GM20431 (cell line): ENCODE data around the gene MNAT1.
"Not testable (repeated sequence)": the region's sequence is repeated elsewhere in the genome, so short reads cannot be mapped to it uniquely, and the experiment has no call there.

Source experiments
- in situ Hi-C: fragments of 300-500 bp; cut with MseI, MboI; formaldehyde crosslinking; loops from one replicate; pipeline ENCODE4 v1.15.0; 2020; ENCODE audit warnings: low sequenced_read_pairs; ENCODE audit not compliant: unreplicated experiment

Gene MNAT1

DNA sequence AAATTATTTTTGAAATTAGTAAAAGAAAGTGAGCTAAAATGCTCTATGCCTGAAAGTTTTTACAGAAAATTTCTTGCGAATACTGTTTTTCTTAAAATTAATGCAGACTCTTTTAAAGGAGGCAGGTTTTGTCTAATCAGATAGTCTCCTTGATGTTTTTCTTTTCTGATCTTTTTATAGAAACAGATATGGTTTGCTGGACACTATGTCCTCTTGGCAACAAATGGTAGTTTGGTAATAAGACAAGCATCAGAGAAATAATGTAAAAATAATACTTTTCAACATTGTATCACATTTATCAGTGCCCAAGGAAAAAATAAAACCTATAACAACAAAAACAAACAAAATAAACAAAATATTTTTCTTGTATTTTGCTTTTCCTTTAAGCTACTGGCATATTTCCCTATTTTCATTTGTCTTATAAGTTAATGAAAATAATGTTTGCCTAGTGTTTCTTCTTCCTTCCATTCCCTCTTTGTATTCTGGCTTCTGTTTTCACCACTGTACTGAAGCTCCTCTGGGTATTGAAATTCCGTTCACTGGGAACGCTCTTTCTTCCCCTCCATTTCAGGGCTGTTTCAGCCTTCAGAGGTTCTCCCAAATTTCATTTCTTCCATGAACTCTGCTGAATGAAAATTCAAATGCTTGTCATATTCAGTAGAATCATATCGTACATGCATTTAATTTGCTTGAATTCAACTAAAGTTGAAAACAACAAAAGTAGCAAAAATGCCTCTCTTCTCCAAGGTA lies 131.0 kb downstream of the MNAT1 start:
- in situ Hi-C loops = no loop called here

DNA sequence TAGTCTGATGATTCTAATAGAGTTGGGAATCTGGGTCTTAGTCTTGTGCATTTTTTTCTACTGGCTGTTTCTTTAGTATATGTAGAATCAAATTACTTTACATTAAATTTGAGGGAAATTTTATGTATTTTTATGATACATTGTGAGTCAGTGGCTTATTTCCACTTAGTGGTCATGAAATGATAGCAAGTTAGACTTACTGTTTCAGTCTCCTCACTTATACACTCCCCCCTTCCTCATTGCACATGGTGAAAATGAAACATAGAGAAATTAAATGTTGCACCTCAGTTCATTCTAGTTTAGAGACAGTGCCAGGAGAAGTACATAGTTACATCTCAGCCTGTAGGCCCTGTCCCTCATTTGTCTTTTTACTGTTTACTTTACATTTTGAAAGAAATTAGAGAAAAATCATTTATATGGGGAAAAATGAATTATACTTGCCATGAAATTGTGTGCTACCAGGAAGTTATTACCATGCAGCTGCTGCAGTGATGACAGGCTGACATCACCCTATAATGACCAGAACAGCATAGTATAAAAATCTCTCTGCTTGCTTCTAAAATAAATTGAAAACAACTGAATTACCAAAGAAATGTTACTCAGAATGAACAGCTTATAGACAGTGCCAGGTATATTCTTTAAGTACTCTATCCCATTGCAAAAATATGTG lies 133.1 kb downstream of the MNAT1 start:
- in situ Hi-C loops = no loop called here

DNA sequence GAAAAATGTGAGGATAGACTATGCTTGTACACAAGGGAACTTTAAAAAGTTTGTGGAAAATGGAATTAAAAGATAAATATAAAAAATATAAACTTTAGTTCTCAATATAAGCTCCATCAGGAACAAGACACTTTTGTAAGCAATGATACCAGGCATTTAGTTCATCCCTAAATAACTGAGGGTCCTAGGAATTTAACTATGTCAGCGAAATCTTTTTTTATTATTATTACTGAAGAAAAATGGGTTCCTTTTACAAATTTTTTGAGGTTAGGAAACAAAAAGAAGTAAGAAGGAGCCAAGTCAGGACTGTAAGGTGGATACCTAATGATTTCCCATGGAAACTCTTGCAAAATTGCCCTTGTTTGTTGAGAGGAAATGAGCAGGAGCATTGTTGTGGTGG lies 143.6 kb downstream of the MNAT1 start:
- in situ Hi-C loops = no loop called here

DNA sequence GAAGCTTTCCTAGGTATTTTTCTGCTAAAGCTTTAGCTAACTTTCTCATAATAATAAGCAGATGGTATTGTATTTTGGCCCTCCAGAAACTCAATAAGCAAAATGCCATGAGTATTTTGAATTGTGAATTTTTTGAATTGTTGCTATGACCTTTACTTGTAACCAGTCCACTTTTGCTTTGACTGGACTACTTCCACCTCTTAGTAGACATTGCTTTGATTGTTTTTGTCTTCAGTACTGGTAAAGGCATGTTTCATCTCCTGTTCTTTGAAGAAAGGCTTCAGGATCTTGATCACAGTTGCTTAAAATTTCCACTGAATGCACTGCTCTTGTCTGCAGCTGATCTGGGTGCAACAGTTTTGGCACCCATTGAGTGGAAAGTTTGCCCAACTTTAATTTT lies 144.0 kb downstream of the MNAT1 start:
- in situ Hi-C loops = no loop called here

DNA sequence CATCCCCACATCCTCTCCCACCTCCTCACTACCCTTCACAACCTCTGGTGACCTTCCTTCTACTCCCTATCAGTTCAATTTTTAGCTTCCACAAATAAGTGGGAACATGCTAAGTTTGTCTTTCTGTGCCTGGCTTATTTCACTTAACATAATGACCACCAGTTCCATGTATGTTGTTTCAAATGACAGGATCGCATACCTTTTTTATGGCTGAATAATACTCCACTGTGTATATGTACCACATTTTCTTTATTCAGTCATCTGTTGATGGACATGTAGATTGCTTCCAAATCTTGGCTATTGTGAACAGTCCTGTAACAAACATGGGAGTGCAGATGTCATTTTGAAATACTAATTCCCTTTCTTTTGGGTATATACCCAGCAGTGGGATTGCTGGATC lies 147.7 kb downstream of the MNAT1 start:
- in situ Hi-C loops = no loop called here

DNA sequence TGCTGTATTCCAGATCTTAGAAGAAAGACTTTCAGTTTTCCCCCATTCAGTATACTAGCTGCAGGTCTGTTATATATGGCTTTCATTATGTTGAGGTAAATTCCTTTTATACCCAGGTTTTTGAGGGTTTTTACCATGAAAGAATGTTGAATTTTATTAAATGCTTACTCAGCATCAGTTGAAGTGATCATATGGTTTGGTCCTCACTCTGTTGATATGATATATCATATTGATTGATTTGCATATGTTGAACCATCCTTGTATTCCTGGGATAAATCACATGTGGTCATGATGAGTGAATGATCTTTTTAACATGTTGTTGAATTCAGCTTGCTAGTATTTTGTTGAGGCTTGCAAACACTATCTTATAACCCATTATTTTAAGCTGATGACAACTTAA lies 149.6 kb downstream of the MNAT1 start:
- in situ Hi-C loops = no loop called here

DNA sequence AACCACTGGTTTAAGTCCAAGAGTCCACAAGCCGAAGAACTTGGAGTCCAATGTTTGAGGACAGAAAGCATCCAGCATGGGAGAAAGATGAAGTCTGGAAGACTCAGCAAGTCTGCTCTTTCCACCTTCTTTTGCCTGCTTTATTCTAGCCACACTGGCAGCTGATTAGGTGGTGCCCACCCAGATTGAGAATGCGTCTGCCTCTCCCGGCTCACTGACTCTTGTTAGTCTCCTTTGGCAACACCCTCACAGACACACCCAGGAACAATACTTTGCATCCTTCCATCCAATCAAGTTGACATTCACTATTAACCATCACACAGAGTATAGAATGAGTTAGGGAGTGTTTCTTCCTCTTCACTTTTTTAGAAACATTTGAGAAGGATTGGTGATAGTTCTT lies 156.1 kb downstream of the MNAT1 start:
- in situ Hi-C loops = not testable (repeated sequence)

DNA sequence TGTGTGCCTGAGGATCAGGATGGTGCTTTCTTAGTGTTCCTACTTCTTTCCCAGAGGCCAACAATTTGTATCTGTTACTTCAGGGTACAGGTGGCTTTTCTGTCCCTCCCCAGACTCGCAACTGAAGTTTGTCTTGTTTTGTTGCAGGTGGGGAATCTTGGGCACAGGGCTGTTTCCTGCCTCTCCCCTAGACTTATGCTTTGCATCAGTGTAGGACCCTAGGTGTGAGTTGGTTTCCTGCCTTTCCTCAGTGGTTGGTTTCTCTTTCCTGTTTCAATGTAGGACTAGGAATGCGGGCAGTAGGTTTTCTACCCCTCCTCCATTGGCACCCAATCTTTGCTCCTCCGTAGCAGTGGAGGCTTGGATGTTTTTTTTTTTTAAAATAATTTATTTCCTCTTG lies 159.3 kb downstream of the MNAT1 start:
- in situ Hi-C loops = no loop called here

DNA sequence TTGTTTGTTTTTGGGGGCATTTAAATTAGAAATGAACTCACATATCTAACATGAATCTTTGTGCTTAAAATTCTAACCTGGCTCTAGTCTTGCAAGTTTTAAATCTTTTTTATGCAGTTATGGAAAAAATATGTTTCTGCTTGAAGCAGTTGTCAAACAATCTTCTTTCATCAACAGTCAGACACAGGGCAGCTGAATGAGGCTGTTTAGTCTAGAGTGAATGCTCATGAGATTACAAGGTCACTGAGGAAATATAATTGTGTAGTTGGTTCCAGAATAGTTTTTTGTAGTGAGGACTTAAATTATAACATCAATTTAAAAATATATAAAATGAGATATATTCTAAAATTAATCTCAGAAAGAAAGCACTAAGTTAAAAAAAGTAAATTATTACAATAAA lies 169.8 kb downstream of the MNAT1 start:
- in situ Hi-C loops = no loop called here

DNA sequence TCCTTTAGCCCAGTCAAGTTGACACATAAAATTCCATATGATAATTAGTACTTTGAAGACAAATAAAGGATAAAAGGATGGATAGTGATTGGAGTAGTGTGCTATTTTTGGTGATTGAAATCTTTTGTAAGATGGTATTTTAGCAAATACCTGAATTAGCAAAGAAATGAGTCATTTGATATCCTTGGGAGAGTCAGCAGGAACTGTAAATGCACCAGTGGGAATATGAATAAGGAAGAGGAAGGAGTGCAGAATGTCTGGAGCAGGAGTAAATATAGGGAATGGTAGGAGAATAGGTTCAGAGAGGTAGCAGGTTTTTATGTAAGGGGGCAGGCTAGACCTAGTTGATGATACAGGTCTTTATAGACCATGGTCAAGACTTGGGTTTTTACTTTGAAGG lies 171.4 kb downstream of the MNAT1 start:
- in situ Hi-C loops = no loop called here

DNA sequence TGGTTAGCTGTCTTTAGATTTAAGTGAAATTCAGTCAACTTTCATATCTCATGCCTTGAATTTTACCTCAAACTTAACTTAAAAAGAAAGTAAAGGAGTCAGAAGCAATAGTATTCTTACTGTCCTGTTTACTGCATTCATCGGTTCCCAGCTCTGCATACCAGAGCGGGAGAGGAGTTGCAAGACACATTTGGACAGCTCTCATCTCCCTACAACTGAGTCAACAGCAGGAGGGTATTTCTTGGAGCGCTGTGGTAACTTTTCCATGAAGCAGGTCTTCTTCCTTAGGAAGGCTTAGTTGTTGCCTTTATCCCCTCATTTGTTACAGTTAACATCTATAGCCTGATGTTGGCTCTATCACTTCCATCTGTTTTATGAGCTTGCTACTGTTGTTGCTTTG lies 181.2 kb downstream of the MNAT1 start:
- in situ Hi-C loops = no loop called here

DNA sequence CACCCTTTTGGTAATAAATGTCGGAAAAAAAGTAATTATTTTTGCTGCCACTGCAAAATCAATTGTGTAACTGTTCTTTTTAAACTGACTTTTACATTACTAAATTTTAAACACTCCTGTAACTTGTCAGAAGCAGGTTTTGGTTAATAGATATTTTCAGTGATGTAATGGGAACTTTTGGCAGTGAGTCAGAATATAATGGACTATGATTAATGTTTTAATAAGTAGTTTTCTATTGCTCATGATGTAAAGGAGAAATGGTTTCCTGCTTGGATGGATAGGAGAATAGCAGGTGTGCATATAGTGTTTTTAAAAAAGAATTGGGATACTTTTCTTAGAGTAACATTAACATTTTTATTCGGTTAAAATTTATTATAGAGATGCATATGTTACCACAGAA lies 187.5 kb downstream of the MNAT1 start:
- in situ Hi-C loops = no loop called here

DNA sequence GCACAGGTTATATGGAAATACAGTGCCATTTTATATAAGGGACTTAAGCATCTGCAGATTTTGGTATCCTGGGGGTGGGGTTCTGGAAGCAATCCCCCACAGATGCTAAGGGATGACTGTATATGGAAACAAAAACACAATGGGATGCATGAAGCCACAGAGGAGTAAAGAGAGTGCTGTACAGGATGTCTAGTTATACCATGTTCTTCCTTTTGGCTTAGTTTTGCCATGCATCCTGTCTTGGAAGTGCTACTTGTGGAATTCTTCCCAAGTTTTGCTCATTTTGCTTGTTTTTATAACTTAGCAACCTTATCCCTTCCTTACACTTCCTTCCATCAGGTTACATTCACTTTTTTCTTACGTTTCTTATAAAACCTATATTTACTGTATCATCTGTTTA lies 190.7 kb downstream of the MNAT1 start:
- in situ Hi-C loops = no loop called here

DNA sequence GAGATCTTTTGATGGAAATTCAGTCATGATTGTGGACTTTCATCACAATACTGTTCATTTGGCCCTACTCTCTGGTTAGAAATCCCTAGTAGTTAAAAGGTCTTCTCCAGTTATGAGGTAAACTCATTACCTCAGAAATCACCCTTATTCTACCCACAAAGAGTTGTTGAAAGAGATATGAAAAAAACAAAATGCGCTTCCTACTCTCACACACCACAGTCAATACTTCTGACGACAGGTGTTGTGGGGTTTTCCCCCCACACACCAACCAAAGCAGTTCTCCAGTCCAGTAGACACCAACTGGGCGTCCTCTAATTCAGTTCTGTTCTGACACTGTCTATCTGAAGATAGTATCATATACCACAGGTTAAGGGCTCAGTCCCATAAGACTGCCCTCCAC lies 191.4 kb downstream of the MNAT1 start:
- in situ Hi-C loops = no loop called here

DNA sequence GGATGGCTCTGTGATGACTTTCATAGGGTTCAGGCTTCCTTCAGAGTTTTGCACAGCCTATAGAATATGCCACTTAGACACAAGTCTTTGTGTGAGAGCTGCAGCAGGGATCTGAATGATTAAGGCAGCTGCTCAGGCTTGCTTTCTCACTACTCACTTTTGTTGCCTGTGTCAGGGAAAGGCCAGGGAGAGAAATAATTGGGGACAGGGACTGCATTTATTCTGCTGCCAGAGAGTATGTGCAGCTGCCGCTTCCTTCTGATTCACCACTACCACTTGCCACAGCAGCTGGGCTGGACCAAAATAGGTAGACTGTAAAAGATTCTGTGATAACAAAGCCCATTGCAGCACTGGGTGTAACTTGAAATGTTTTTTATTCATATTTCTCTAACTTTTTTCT lies 196.7 kb downstream of the MNAT1 start:
- in situ Hi-C loops = no loop called here

DNA sequence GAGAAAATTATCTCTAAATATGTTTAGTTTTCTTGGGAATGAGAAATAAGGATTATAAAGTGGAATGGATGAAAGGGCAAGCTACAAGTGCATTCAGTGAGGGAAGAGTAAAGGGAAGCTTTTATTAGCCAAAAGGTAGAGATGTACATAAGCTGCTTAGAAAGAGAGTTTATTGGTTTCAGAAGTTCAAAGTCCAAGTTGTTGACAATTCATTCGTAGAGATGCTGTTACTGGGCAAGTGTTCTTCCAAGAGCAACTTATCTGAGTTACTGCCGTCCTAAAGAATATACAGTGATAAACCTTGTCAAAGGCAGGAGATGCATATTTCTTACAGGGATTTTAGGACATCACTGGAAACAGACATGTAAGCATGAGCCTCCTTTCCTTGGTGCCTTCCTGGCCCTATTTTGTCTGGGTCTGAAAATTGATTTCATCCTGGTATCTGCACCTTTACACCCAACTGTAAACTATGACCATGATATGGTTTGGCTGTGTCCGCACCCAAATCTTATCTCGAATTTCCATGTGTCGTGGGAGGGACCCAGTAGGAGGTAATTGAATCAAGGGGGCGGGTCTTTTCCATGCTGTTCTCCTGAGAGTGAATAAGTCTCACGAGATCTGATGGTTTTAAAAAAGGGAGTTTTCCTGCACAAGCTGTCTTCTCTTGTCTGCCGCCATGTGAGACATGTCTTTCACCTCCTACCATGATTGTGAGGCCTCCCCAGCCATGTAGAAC lies 199.5 kb downstream of the MNAT1 start:
- in situ Hi-C loops = no loop called here

DNA sequence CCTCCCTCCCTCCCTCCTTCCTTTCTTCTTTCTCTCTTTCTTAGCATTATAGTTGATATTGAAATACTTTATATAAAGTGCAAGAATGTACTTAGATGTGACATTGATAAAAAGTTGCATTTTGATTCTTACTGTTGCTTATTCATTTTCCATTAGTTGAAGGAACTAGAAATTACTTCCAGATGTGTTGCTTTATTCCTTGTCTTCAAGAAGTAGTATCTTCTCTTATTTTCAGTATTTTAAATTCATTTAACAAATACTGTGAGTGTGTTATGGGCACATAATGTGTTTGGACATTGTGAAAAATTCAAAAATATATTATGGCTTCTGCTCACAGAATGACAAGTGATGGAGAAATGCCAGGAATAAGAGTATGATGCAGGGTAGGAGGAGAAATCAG lies 200.8 kb downstream of the MNAT1 start:
- in situ Hi-C loops = no loop called here

DNA sequence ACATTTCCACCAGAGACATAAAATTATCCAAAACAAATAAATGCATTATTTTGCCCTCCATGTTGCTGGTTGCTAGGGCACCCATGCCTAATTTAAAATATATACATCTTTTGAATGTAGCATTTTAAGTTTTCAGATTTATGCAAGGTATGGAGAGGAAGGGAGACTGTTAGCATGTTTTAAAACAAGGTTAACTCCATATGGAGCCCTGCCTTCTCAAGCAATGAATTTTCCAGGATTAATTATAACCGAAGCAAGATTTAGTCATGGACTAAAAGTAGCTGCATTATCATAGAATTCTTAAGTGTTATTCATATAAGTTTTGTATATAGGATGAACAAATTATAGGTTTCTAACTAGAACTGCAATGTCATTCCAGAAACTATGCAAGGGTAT lies 209.1 kb downstream of the MNAT1 start:
- in situ Hi-C loops = no loop called here

DNA sequence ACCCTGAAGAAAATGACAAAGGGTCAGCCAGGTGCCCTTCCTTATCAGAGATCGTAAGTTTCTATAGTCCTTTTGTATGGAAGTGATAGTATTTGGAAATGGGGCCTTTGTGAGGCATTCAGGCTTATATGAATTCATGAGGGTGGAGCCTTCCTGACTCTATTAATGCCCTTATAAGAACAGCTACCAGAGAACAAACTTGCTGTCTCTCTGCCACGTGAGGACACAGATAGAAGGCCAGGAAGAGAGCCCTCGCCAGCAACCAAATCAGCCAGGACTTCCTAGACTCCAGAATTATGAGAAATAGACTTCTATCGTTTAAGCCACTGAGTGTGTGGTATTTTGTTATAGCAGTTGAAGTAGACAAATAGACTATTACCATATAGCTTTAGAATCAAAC lies 209.6 kb downstream of the MNAT1 start:
- in situ Hi-C loops = no loop called here

DNA sequence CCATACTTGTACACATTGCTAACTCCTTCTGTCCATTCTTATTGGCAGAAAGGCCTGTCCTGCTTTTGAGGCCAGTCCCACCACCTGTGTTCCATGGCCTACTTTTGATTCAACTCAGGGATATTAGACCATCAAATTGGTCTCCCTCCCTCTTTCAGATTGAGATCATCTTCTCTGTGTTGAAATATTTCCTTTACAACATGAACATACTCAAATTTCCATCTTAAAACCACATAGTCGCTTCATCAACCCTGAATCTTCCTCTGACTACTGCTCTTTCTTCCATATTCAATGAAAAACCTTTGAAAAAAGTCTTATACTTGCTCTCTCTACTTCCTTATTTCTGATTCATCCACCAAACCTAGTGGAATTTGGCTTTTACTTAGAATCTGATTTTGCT lies 211.4 kb downstream of the MNAT1 start:
- in situ Hi-C loops = no loop called here

DNA sequence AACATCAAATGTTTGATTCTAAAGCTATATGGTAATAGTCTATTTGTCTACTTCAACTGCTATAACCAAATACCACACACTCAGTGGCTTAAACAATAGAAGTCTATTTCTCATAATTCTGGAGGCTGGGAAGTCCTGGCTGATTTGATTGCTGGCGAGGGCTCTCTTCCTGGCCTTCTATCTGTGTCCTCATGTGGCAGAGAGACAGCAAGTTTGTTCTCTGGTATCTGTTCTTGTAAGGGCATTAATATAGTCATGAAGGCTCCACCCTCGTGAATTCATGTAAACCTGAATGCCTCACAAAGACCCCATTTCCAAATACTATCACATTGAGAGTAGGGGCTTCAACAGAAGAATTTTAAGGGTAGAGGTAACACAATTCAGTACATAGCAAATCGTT lies 212.2 kb downstream of the MNAT1 start:
- in situ Hi-C loops = no loop called here
